ENCODE measurements around the gene ARHGEF28.

ARHGEF28 gene

GRCh38 chr5:73801686-73802085 is 175.7 kb downstream of the ARHGEF28 start:
- H3K36me3 ChIP-seq (ENCODE audit: control insufficient read depth, insufficient read depth, low read length), result no peaks in the 10 kb centered on the region
- H3K27me3 ChIP-seq (ENCODE audit: control insufficient read depth, insufficient read depth, low read length), result no peaks in the 10 kb centered on the region
- no peak overlapping the region for H3K9ac ChIP-seq (ENCODE audit: low read length)
- H3K4me3 ChIP-seq (ENCODE audit: low read depth, low read length), result no peak overlapping the region
- no peaks in the 10 kb centered on the region for H3K4me1 ChIP-seq (ENCODE audit: control insufficient read depth, insufficient read depth, low read length)
- H3K9me3 ChIP-seq (ENCODE audit: control insufficient read depth, insufficient read depth, low read depth, low read length), result no peaks in the 10 kb centered on the region
- H3K27ac ChIP-seq (ENCODE audit: low read depth, low read length), result no peak overlapping the region

GRCh38 chr5:73805449-73805848 is 179.5 kb downstream of the ARHGEF28 start:
- Histone ChIP-seq H3K27me3 (ENCODE audit: control insufficient read depth, insufficient read depth, low read length) (no peaks in the 10 kb centered on the region), H3K4me3 (ENCODE audit: low read depth, low read length) (no peak overlapping the region), H3K9ac (ENCODE audit: low read length) (no peak overlapping the region), H3K4me1 (ENCODE audit: control insufficient read depth, insufficient read depth, low read length) (no peaks in the 10 kb centered on the region), H3K27ac (ENCODE audit: low read depth, low read length) (no peak overlapping the region), H3K9me3 (ENCODE audit: control insufficient read depth, insufficient read depth, low read depth, low read length) (no peaks in the 10 kb centered on the region), H3K36me3 (ENCODE audit: control insufficient read depth, insufficient read depth, low read length) (no peaks in the 10 kb centered on the region)

- no peaks in the 10 kb centered on the region for H3K27me3 ChIP-seq (ENCODE audit: control insufficient read depth, insufficient read depth, low read length)
- H3K27ac ChIP-seq (ENCODE audit: low read depth, low read length), result no peak overlapping the region
- H3K4me3 ChIP-seq (ENCODE audit: low read depth, low read length), result no peak overlapping the region
- peaks cover 13% of the 10 kb centered on the region; the same call in 1 of the 2 replicates for H3K4me1 ChIP-seq (ENCODE audit: control insufficient read depth, insufficient read depth, low read length)
- no peaks in the 10 kb centered on the region for H3K9me3 ChIP-seq (ENCODE audit: control insufficient read depth, insufficient read depth, low read depth, low read length)
- H3K9ac ChIP-seq (ENCODE audit: low read length), result no peak overlapping the region
- no peaks in the 10 kb centered on the region for H3K36me3 ChIP-seq (ENCODE audit: control insufficient read depth, insufficient read depth, low read length)
Observed at GRCh38 chr5:73808911-73809310, 182.9 kb downstream of the ARHGEF28 start.

GRCh38 chr5:73810429-73810828 is 184.4 kb downstream of the ARHGEF28 start:
- Histone ChIP-seq H3K9ac (ENCODE audit: low read length) (no peak overlapping the region), H3K36me3 (ENCODE audit: control insufficient read depth, insufficient read depth, low read length) (no peaks in the 10 kb centered on the region), H3K9me3 (ENCODE audit: control insufficient read depth, insufficient read depth, low read depth, low read length) (no peaks in the 10 kb centered on the region), H3K27ac (ENCODE audit: low read depth, low read length) (no peak overlapping the region), H3K27me3 (ENCODE audit: control insufficient read depth, insufficient read depth, low read length) (no peaks in the 10 kb centered on the region), H3K4me3 (ENCODE audit: low read depth, low read length) (no peak overlapping the region), H3K4me1 (ENCODE audit: control insufficient read depth, insufficient read depth, low read length) (peaks cover 19% of the 10 kb centered on the region; the same call in 1 of the 2 replicates)

GRCh38 chr5:73812457-73812856 is 186.5 kb downstream of the ARHGEF28 start:
- Histone ChIP-seq H3K36me3 (ENCODE audit: control insufficient read depth, insufficient read depth, low read length) (no peaks in the 10 kb centered on the region), H3K9me3 (ENCODE audit: control insufficient read depth, insufficient read depth, low read depth, low read length) (no peaks in the 10 kb centered on the region)

GRCh38 chr5:73812962-73813588 is 187.1 kb downstream of the ARHGEF28 start:
- Histone ChIP-seq H3K4me3 (ENCODE audit: low read depth, low read length) (no peak overlapping the region), H3K36me3 (ENCODE audit: control insufficient read depth, insufficient read depth, low read length) (no peaks in the 10 kb centered on the region), H3K9ac (ENCODE audit: low read length) (no peak overlapping the region), H3K27me3 (ENCODE audit: control insufficient read depth, insufficient read depth, low read length) (no peaks in the 10 kb centered on the region), H3K9me3 (ENCODE audit: control insufficient read depth, insufficient read depth, low read depth, low read length) (no peaks in the 10 kb centered on the region), H3K27ac (ENCODE audit: low read depth, low read length) (no peak overlapping the region), H3K4me1 (ENCODE audit: control insufficient read depth, insufficient read depth, low read length) (peaks cover 19% of the 10 kb centered on the region; the same call in 1 of the 2 replicates)

More at GRCh38 chr5:73812457-73812856, 186.5 kb downstream of the ARHGEF28 start:
- H3K4me3 ChIP-seq (ENCODE audit: low read depth, low read length), result no peak overlapping the region
- H3K4me1 ChIP-seq (ENCODE audit: control insufficient read depth, insufficient read depth, low read length), result peaks cover 19% of the 10 kb centered on the region; the same call in 1 of the 2 replicates
- H3K9ac ChIP-seq (ENCODE audit: low read length), result no peak overlapping the region
- no peaks in the 10 kb centered on the region for H3K27me3 ChIP-seq (ENCODE audit: control insufficient read depth, insufficient read depth, low read length)
- no peak overlapping the region for H3K27ac ChIP-seq (ENCODE audit: low read depth, low read length)

- H3K4me3 ChIP-seq (ENCODE audit: low read depth, low read length), result no peak overlapping the region
- no peaks in the 10 kb centered on the region for H3K36me3 ChIP-seq (ENCODE audit: control insufficient read depth, insufficient read depth, low read length)
- H3K9me3 ChIP-seq (ENCODE audit: control insufficient read depth, insufficient read depth, low read depth, low read length), result no peaks in the 10 kb centered on the region
- no peaks in the 10 kb centered on the region for H3K27me3 ChIP-seq (ENCODE audit: control insufficient read depth, insufficient read depth, low read length)
- no peak overlapping the region for H3K27ac ChIP-seq (ENCODE audit: low read depth, low read length)
- H3K4me1 ChIP-seq (ENCODE audit: control insufficient read depth, insufficient read depth, low read length), result peaks cover 19% of the 10 kb centered on the region; the same call in 1 of the 2 replicates
- H3K9ac ChIP-seq (ENCODE audit: low read length), result no peak overlapping the region
Observed at GRCh38 chr5:73814233-73814846, 188.3 kb downstream of the ARHGEF28 start.

GRCh38 chr5:73815631-73816030 is 189.6 kb downstream of the ARHGEF28 start:
- Histone ChIP-seq H3K4me3 (ENCODE audit: low read depth, low read length) (no peak overlapping the region), H3K4me1 (ENCODE audit: control insufficient read depth, insufficient read depth, low read length) (peaks cover 18% of the 10 kb centered on the region; the same call in 1 of the 2 replicates), H3K36me3 (ENCODE audit: control insufficient read depth, insufficient read depth, low read length) (no peaks in the 10 kb centered on the region), H3K9me3 (ENCODE audit: control insufficient read depth, insufficient read depth, low read depth, low read length) (no peaks in the 10 kb centered on the region), H3K27ac (ENCODE audit: low read depth, low read length) (no peak overlapping the region), H3K27me3 (ENCODE audit: control insufficient read depth, insufficient read depth, low read length) (no peaks in the 10 kb centered on the region), H3K9ac (ENCODE audit: low read length) (no peak overlapping the region)

GRCh38 chr5:73816656-73817420 is 190.8 kb downstream of the ARHGEF28 start:
- Histone ChIP-seq H3K36me3 (ENCODE audit: control insufficient read depth, insufficient read depth, low read length) (no peaks in the 10 kb centered on the region), H3K27me3 (ENCODE audit: control insufficient read depth, insufficient read depth, low read length) (no peaks in the 10 kb centered on the region), H3K4me3 (ENCODE audit: low read depth, low read length) (no peak overlapping the region), H3K9me3 (ENCODE audit: control insufficient read depth, insufficient read depth, low read depth, low read length) (no peaks in the 10 kb centered on the region), H3K9ac (ENCODE audit: low read length) (no peak overlapping the region), H3K27ac (ENCODE audit: low read depth, low read length) (no peak overlapping the region), H3K4me1 (ENCODE audit: control insufficient read depth, insufficient read depth, low read length) (peaks cover 13% of the 10 kb centered on the region; the same call in 1 of the 2 replicates)

- H3K27me3 ChIP-seq (ENCODE audit: control insufficient read depth, insufficient read depth, low read length), result no peaks in the 10 kb centered on the region
- no peak overlapping the region for H3K4me3 ChIP-seq (ENCODE audit: low read depth, low read length)
- no peak overlapping the region for H3K9ac ChIP-seq (ENCODE audit: low read length)
- no peaks in the 10 kb centered on the region for H3K9me3 ChIP-seq (ENCODE audit: control insufficient read depth, insufficient read depth, low read depth, low read length)
- H3K4me1 ChIP-seq (ENCODE audit: control insufficient read depth, insufficient read depth, low read length), result 0 out of 2 replicates have a peak, but pooled peaks cover 7% of the 10 kb centered on the region
- no peak overlapping the region for H3K27ac ChIP-seq (ENCODE audit: low read depth, low read length)
- H3K36me3 ChIP-seq (ENCODE audit: control insufficient read depth, insufficient read depth, low read length), result no peaks in the 10 kb centered on the region
Observed at GRCh38 chr5:73818357-73818756, 192.4 kb downstream of the ARHGEF28 start.

- no peaks in the 10 kb centered on the region for H3K9me3 ChIP-seq (ENCODE audit: control insufficient read depth, insufficient read depth, low read depth, low read length)
- no peak overlapping the region for H3K4me3 ChIP-seq (ENCODE audit: low read depth, low read length)
- H3K27me3 ChIP-seq (ENCODE audit: control insufficient read depth, insufficient read depth, low read length), result no peaks in the 10 kb centered on the region
- H3K27ac ChIP-seq (ENCODE audit: low read depth, low read length), result no peak overlapping the region
- no peak overlapping the region for H3K9ac ChIP-seq (ENCODE audit: low read length)
- H3K4me1 ChIP-seq (ENCODE audit: control insufficient read depth, insufficient read depth, low read length), result no peaks in the 10 kb centered on the region
- no peaks in the 10 kb centered on the region for H3K36me3 ChIP-seq (ENCODE audit: control insufficient read depth, insufficient read depth, low read length)
Observed at GRCh38 chr5:73820326-73820725, 194.3 kb downstream of the ARHGEF28 start.
